Uterus (tissue), 2 donors: ENCODE measurements around the gene BRI3BP.

Source experiments
- CTCF ChIP-seq, 4 experiments: fragments of 200-600 bp in 2 of 4; fragments of 450-650 bp in 2 of 4; sonication (generic) in 2 of 4; IDR thresholded peaks; one replicate each; pipeline ENCODE4 v1.5.1; 2016 to 2019; ENCODE audit warnings: antibody characterized with exemption in 4 of 4, mild to moderate bottlenecking in 2 of 4, moderate library complexity in 1 of 4
- POLR2A ChIP-seq, 2 donors: fragments of 450-650 bp; IDR thresholded peaks; one replicate each; pipeline ENCODE4 v1.6.1; 2016; ENCODE audit warnings: antibody characterized with exemption in 2 of 2, mild to moderate bottlenecking in 1 of 2, moderate library complexity in 1 of 2

GRCh38 chr12:125072496-125072895 is 79.1 kb downstream of the BRI3BP start:
- TF ChIP-seq CTCF (IDR thresholded peaks at IDR 0.05) (no peak), POLR2A (IDR thresholded peaks at IDR 0.05) (no peak)
